HG02970 (cell line): ENCODE data around the gene ZMIZ2.
"Not testable (repeated sequence)": the region's sequence is repeated elsewhere in the genome, so short reads cannot be mapped to it uniquely, and the experiment has no call there.

Source experiments
- ATAC-seq: cut with Tn5 transposase; IDR thresholded peaks from one replicate; pipeline ENCODE4 v1.9.1; 2021; ENCODE audit warnings: mild to moderate bottlenecking, moderate library complexity, moderate number of reproducible peaks; ENCODE audit not compliant: unreplicated experiment, low FRiP score

The ZMIZ2 gene

DNA sequence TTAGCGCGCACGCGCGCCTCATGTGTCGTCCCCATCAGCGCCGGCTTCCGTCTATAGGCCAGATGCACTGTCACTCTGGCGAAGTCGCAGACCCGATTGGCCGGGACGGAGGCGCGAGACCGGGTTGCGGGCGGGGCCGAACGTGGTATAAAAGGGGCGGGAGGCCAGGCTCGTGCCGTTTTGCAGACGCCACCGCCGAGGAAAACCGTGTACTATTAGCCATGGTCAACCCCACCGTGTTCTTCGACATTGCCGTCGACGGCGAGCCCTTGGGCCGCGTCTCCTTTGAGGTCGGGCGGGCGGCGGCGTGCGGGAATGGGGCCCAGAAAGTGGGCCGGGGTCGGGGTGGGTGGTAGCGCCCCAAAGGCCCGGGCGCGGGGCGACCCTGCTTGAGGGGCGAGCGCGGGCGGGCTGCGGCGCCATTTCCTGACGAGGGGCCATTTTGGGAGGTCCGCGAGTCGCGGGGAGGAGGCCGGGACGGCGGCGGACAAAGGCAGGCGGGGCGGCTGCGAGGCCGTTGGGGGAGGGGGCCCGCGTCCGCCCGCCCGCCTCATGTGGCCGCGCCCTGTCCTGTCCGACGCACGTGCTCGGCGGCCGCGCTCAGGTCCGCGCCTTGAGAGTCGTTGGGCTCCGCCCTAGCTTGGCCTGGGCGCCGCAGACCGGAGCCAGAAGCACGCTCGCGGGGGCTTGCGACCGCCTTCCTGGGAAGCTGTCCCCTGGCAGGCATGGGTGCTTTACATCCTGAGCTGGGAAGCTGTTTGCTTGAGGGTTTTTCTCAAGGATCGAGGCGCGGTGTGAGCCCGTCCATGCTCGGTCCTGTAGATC, 48.1 kb downstream of the ZMIZ2 start, which contains the start of gene PPIA:
TSS of gene PPIA (plus strand) at position 178 of the 825 bp plus-strand sequence. CDS start at position 222, 44 bp downstream.
- ATAC-seq: peak; percentile 78

DNA sequence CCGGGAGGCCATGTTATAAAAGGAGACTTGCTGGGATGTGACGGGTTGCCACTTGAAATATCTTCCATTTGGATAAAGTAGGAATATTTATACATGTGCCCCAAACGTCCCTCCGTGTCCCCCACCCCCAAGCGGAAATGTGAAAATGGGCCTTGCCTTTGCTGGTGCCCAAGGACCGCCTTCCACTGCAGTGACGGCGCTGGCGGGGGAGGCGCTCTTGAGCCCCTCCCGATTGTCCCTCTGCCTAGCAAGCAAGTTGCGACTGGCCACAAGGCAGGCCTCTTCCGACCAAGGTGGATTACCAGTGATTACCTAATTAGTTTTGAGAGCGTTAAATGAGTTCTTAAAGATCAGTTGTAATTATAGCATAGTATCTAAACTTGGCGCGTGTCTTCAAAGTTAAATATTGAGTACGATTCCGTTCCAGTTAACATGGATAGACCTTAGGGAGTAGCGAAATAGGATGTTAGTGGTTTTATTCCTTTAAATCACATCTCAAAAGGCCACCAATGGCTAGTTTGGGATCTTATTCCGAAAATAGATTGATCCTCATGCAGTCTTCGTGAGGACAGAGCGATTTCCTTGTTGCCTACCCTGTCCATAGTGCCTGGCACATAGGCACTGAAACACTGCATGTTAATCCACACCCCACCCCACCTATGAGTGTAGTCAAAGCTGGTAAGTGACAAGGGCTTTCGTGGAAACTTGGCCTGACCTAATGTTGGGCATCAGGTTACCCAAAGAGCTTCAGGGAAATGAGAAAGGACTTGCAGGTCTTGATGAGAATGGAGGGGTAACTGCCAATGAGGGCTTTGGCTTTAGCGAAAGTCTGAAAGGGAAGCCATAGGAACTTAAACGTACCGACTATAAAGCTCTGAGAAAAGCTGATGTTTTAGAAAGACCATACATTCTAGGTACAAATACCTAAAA, 48.9 kb downstream of the ZMIZ2 start:
- peak; percentile 43 for ATAC-seq

GRCh38 chr7:44798649-44799305, 50.1 kb downstream of the ZMIZ2 start:
- no peak for ATAC-seq

GRCh38 chr7:44799939-44800338, 51.3 kb downstream of the ZMIZ2 start:
- no peak for ATAC-seq

- no peak for ATAC-seq
Observed at GRCh38 chr7:44801890-44802289, 53.2 kb downstream of the ZMIZ2 start.

DNA sequence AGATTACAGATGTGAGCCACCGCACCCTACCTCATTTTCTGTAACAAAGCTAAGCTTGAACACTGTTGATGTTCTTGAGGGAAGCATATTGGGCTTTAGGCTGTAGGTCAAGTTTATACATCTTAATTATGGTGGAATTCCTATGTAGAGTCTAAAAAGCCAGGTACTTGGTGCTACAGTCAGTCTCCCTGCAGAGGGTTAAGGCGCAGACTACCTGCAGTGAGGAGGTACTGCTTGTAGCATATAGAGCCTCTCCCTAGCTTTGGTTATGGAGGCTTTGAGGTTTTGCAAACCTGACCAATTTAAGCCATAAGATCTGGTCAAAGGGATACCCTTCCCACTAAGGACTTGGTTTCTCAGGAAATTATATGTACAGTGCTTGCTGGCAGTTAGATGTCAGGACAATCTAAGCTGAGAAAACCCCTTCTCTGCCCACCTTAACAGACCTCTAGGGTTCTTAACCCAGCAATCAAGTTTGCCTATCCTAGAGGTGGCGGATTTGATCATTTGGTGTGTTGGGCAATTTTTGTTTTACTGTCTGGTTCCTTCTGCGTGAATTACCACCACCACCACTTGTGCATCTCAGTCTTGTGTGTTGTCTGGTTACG, 53.9 kb downstream of the ZMIZ2 start:
- ATAC-seq: no peak

DNA sequence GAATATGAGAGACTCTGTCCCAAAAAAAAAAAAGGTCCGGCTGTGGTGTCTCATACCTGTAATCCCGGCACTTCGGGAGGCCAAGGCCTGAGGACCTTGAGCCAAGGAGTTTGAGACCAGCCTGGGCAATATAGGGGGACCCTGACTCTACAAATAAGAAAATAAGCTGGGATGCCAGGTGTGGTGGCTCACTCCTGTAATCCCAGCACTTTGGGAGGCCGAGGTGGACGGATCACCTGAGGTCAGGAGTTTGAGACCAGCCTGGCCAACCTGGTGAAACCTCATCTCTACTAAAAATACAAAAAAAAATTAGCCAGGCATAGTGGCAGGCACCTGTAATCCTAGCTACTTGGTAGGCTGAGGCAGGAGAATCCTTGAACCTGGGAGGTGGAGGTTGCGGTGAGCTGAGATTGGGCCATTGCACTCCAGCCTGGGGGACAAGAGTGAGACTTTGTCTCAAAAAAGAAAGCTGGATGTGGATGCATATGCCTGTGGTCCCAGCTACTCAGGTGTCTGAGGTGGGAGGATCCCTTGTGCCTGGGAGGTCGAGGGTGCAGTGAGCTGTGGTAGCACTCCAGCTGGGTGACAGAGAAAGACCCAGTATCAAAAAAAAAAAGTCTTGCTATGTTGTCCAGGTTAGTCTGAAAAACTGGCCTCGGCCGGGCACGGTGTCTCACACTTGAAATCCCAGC, 55.3 kb downstream of the ZMIZ2 start:
- ATAC-seq: not testable (repeated sequence)

DNA sequence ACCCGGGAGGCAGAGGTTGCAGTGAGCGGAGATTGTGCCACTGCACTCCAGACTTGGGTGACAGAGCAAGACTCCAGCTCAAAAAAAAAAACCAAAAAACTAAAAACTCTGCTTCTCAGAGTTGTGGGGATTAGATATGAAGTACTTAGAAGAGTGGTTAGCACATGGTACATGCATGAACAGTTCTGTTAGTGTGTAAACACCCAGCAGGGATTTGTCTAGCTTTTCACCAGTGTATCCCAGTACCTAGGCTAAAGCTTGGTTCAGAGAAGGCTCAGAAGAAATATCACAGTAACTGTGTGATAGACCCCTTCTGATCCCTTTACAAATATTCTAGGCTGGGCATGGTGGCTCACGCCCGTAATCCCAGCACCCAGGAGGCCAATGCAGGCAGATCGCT, 57.3 kb downstream of the ZMIZ2 start:
- no peak for ATAC-seq

DNA sequence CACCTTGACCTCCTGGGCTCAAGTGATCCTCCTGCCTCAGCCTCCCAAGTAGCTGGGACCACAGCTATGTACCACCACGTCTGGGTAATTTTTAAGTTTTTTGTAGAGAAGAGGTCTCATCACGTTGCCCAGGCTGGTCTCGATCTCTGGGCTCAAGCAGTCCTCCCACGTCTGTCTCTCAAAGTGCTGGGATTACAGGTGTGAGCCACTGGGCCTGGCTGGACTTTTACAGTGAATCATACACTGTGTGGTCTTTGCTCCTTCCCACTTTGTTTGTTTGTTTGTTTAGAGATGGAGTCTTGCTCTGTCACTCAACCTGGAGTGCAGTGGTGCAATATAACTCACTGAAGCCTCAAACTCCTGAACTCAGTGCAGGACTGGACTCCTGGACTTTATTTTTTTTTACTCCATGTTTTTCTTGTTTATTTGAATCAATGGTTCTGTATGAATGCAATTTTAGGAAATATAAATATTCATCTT, 60.3 kb downstream of the ZMIZ2 start:
- ATAC-seq: no peak

GRCh38 chr7:44811093-44811492, 62.4 kb downstream of the ZMIZ2 start:
- ATAC-seq: no peak

DNA sequence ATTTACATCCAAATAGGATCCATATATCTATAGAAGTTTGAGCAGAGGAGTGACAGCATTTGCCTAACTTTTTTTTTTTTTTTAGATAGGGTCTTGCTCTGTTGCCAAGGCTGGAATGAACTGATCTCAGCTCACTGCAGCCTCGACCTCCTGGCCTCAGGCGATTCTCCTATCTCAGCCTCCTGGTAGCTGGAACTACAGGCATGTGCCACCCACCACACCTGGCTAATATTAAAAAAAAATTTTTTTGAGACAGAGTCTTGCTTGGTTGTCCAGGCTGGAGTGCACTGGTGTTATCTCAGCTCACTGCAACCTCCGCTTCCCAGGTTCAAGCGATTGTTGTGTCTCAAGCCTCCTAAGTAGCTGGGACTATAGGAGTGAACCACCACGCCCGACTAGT, 62.9 kb downstream of the ZMIZ2 start:
- ATAC-seq: no peak

GRCh38 chr7:44814919-44815318, 66.3 kb downstream of the ZMIZ2 start:
- no peak for ATAC-seq

DNA sequence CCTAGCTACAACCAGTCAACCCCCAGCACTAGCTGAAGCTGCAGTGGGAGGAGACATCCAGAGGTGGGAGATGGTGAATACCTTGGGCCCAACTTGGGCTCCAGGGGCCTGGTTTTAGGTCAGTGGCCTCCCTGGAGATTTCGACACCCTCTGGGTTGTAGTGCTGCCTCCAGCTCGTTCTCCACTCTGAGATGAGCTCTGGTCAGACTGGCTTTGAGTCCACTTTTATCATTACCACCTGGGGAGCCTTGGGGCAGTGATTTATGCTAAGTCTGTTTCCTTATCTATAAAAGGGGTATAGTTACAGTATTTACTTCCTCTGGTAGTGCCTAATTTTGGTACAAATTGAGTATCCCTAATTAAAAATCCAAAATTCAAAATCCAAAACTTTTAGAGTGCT, 70.6 kb downstream of the ZMIZ2 start:
- ATAC-seq: no peak
